WTC11 (cell line): ENCODE data around the gene FGD2. TPM values are rescaled to one million over a fixed set of nuclear protein-coding genes. Genes with fewer than 3 reads are reported as not detected.
A peak's percentile ranks its signal among the peaks of the same experiment; 100 is the strongest.

Source experiments
- ATAC-seq: fragments of 200-7000 bp; cut with Tn5 transposase; 2 replicates; pipeline ENCODE4 v1.10.0; 2021; ENCODE audit warnings: mild to moderate bottlenecking, moderate library complexity
- CTCF ChIA-PET: fragments of 300-600 bp; sonication (Branson Sonifier 250); formaldehyde crosslinking; loops from one replicate; lab custom pipeline; 2021; ENCODE audit warnings: antibody characterized with exemption; lab: Charles Lee
- POLR2A ChIA-PET: fragments of 350-600 bp; sonication (Branson Sonifier 250); formaldehyde crosslinking; loops from one replicate; lab custom pipeline; 2021; ENCODE audit warnings: antibody characterized with exemption; lab: Charles Lee
- DNase-seq: peaks from one replicate; pipeline ENCODE4 v3.0.0; 2021; ENCODE audit warnings: low spot score
- H3K27ac Mint-ChIP-seq: 2 replicates; pipeline ENCODE4 v1.8.0; 2021; ENCODE audit warnings: mixed read lengths
- H3K27me3 Mint-ChIP-seq: 2 replicates; pipeline ENCODE4 v1.8.0; 2021; ENCODE audit warnings: low read depth, mild to moderate bottlenecking, moderate library complexity, mixed read lengths
- H3K36me3 Mint-ChIP-seq: 2 replicates; pipeline ENCODE4 v1.8.0; 2021; ENCODE audit warnings: mixed read lengths
- H3K4me1 Mint-ChIP-seq: 2 replicates; pipeline ENCODE4 v1.8.0; 2022; ENCODE audit warnings: mixed read lengths
- H3K4me3 Mint-ChIP-seq: 2 replicates; pipeline ENCODE4 v1.8.0; 2021; ENCODE audit warnings: mild to moderate bottlenecking, moderate library complexity, mixed read lengths
- H3K9me3 Mint-ChIP-seq: 2 replicates; pipeline ENCODE4 v1.8.0; 2021; ENCODE audit warnings: mixed read lengths
- AR ChIP-seq: fragments of 250-450 bp; sonication (Bioruptor Pico); IDR thresholded peaks from 2 replicates; pipeline ENCODE4 v1.9.0; 2021; ENCODE audit warnings: mild to moderate bottlenecking
- CBFB ChIP-seq: sonication (generic); formaldehyde crosslinking; IDR thresholded peaks from 2 replicates; pipeline ENCODE4 v1.8.1; 2022; ENCODE audit warnings: mild to moderate bottlenecking, low read depth, missing genetic modification reagents
- CDX4 ChIP-seq: fragments of 250-450 bp; sonication (Bioruptor Pico); IDR thresholded peaks from 2 replicates; pipeline ENCODE4 v1.9.0; 2021; ENCODE audit warnings: moderate library complexity, mild to moderate bottlenecking, inconsistent platforms, borderline replicate concordance
- ELF4 ChIP-seq: sonication (generic); formaldehyde crosslinking; IDR thresholded peaks from 2 replicates; pipeline ENCODE4 v1.8.1; 2022; ENCODE audit warnings: low read depth, mild to moderate bottlenecking, moderate library complexity, missing genetic modification reagents
- FOXK1 ChIP-seq: sonication (generic); formaldehyde crosslinking; IDR thresholded peaks from 2 replicates; pipeline ENCODE4 v1.8.0; 2022; ENCODE audit warnings: mild to moderate bottlenecking, moderate library complexity, missing genetic modification reagents
- IRF1 ChIP-seq: sonication (generic); formaldehyde crosslinking; IDR thresholded peaks from 2 replicates; pipeline ENCODE4 v1.8.0; 2023; ENCODE audit warnings: missing genetic modification reagents
- JAZF1 ChIP-seq: fragments of 250-450 bp; sonication (Bioruptor Pico); IDR thresholded peaks from 2 replicates; pipeline ENCODE4 v1.9.0; 2021; ENCODE audit warnings: moderate library complexity, mild to moderate bottlenecking, inconsistent platforms
- NFATC4 ChIP-seq: fragments of 250-450 bp; sonication (Bioruptor Pico); IDR thresholded peaks from 2 replicates; pipeline ENCODE4 v1.9.0; 2021; ENCODE audit warnings: mild to moderate bottlenecking
- NFE2L1 ChIP-seq: sonication (generic); formaldehyde crosslinking; IDR thresholded peaks from 2 replicates; pipeline ENCODE4 v1.8.1; 2023; ENCODE audit warnings: missing genetic modification reagents
- NR2C2 ChIP-seq: sonication (generic); formaldehyde crosslinking; IDR thresholded peaks from 2 replicates; pipeline ENCODE4 v1.8.0; 2022; ENCODE audit warnings: mild to moderate bottlenecking, missing genetic modification reagents
- RORB ChIP-seq: fragments of 250-450 bp; sonication (Bioruptor Pico); IDR thresholded peaks from 2 replicates; pipeline ENCODE4 v1.9.0; 2021; ENCODE audit warnings: mild to moderate bottlenecking
- SMAD3 ChIP-seq: sonication (generic); formaldehyde crosslinking; IDR thresholded peaks from 2 replicates; pipeline ENCODE4 v1.8.0; 2022; ENCODE audit warnings: missing genetic modification reagents, mild to moderate bottlenecking, borderline replicate concordance
- TCF7 ChIP-seq: sonication (generic); formaldehyde crosslinking; IDR thresholded peaks from 2 replicates; pipeline ENCODE4 v1.8.0; 2022; ENCODE audit warnings: mild to moderate bottlenecking, low read depth, missing genetic modification reagents, moderate library complexity
- USF2 ChIP-seq: sonication (generic); formaldehyde crosslinking; IDR thresholded peaks from 2 replicates; pipeline ENCODE4 v1.8.1; 2023; ENCODE audit warnings: mild to moderate bottlenecking, missing genetic modification reagents, moderate library complexity
- ZNF219 ChIP-seq: sonication (generic); formaldehyde crosslinking; IDR thresholded peaks from 2 replicates; pipeline ENCODE4 v1.8.0; 2023; ENCODE audit warnings: missing genetic modification reagents, mild to moderate bottlenecking, borderline replicate concordance
- ZNF263 ChIP-seq: sonication (generic); formaldehyde crosslinking; IDR thresholded peaks from 2 replicates; pipeline ENCODE4 v1.8.1; 2022; ENCODE audit warnings: low read depth, mild to moderate bottlenecking, moderate library complexity, missing genetic modification reagents
- total RNA-seq: library from RNA; stranded (reverse); gene quantifications from 3 replicates; pipeline ENCODE4 v1.2.3, GENCODE V29; 2021

FGD2 gene
- total RNA-seq, 1 experiment from 2014 or later: 0.31 TPM

GRCh38 chr6:37033819-37034795, 28.7 kb downstream of the FGD2 start:
- Mint-ChIP-seq H3K27me3 (no peaks in the 10 kb centered on the region), H3K4me3 (no peak overlapping the region), H3K27ac (no peak overlapping the region; the same call in none of the 2 replicates), H3K4me1 (peaks cover 7% of the 10 kb centered on the region; the same call in 1 of the 2 replicates), H3K9me3 (peaks cover 13% of the 10 kb centered on the region), H3K36me3 (peaks cover 8% of the 10 kb centered on the region)
- no peak for TF ChIP-seq NFATC4
- DNase-seq: no peak
- POLR2A ChIA-PET: interaction anchor here (0.7 kb wide), 1 partner anchor 1624 kb away, joined by 5 read pairs; no protein-coding TSS in a partner anchor
- ATAC-seq: no peak
- CTCF ChIA-PET: interaction anchor here (1.1 to 1.9 kb wide), 4 partner anchors 11 to 176 kb away, joined by 3 to 9 read pairs (median 4); no protein-coding TSS in a partner anchor

GRCh38 chr6:37036146-37036545, 30.7 kb downstream of the FGD2 start:
- peaks cover 7% of the 10 kb centered on the region; the same call in 1 of the 2 replicates for H3K4me1 Mint-ChIP-seq
- H3K36me3 Mint-ChIP-seq: no peaks in the 10 kb centered on the region
- no peaks in the 10 kb centered on the region for H3K27me3 Mint-ChIP-seq

More at GRCh38 chr6:37036146-37036545, 30.7 kb downstream of the FGD2 start:
- H3K4me3 Mint-ChIP-seq: no peak overlapping the region
- TF ChIP-seq TCF7 (no peak), AR (CRISPR knock-in tag) (no peak), ZNF219 (CRISPR knock-in tag) (no peak), ZNF263 (CRISPR knock-in tag) (no peak), USF2 (CRISPR knock-in tag) (no peak), JAZF1 (CRISPR knock-in tag) (no peak), NR2C2 (CRISPR knock-in tag) (no peak), RORB (CRISPR knock-in tag) (no peak), SMAD3 (CRISPR knock-in tag) (no peak), ELF4 (CRISPR knock-in tag) (no peak), NFE2L1 (no peak), IRF1 (no peak), CDX4 (CRISPR knock-in tag) (no peak), FOXK1 (CRISPR knock-in tag) (no peak), CBFB (CRISPR knock-in tag) (no peak)
- H3K27ac Mint-ChIP-seq: no peak overlapping the region
- DNase-seq: no peak
- H3K9me3 Mint-ChIP-seq: no peaks in the 10 kb centered on the region
- ATAC-seq: peak; percentile 30; the same call in 1 of the 2 replicates
- ChIA-PET CTCF (interaction anchor here (0.6 to 1.5 kb wide), 6 partner anchors 8 to 174 kb away, joined by 3 to 6 read pairs (median 4); no protein-coding TSS in a partner anchor), POLR2A (no interaction called here)
